Nephron (organoid): ENCODE results near the gene HDAC4.
A peak's percentile ranks its signal among the peaks of the same experiment; 100 is the strongest.

Experiments
- H3K27ac Mint-ChIP-seq, 3 experiments: 2 replicates each; pipeline ENCODE4 v1.8.0; 2020; ENCODE audit warnings: mixed read lengths in 3 of 3, mild to moderate bottlenecking in 2 of 3, moderate library complexity in 1 of 3
- H3K27me3 Mint-ChIP-seq: 2 replicates; pipeline ENCODE4 v1.8.0; 2021; ENCODE audit warnings: low read depth, mild to moderate bottlenecking, moderate library complexity, mixed read lengths
- H3K36me3 Mint-ChIP-seq: 2 replicates; pipeline ENCODE4 v1.8.0; 2020; ENCODE audit warnings: low read depth, mixed read lengths
- H3K4me1 Mint-ChIP-seq: 2 replicates; pipeline ENCODE4 v1.8.0; 2020; ENCODE audit warnings: mixed read lengths
- H3K4me3 Mint-ChIP-seq, 3 experiments: 2 replicates each; pipeline ENCODE4 v1.8.0; 2020; ENCODE audit warnings: mild to moderate bottlenecking in 3 of 3, mixed read lengths in 3 of 3, moderate library complexity in 2 of 3
- H3K9me3 Mint-ChIP-seq: 2 replicates; pipeline ENCODE4 v1.8.0; 2020; ENCODE audit warnings: mixed read lengths
- CTCF ChIP-seq, 3 experiments: fragments of 200-600 bp; sonication (generic); IDR thresholded peaks; one replicate each; pipeline ENCODE4 v1.5.0; 2021; ENCODE audit warnings: antibody characterized with exemption in 3 of 3; ENCODE audit not compliant: unreplicated experiment in 3 of 3

Gene HDAC4

DNA sequence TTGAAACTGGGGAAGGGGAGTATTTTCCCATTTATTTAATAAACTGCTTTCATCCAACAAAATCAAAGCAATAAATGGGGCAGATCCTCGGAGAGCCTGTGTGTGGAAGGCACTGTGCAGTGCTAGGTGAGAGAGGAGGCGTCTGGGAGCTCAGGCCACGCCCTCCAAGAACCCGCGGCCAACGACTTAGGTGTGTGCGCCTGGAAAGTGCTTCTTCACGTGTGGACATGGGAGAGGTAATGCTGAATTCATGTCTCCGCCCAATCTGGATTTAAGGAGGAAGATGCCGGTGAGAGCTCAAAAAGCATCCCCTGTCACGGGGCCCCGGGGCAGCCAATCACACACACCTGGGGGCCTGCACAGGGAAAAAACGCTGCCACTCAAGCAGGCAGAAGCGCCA, 77.4 kb downstream of the HDAC4 start:
- H3K27me3 Mint-ChIP-seq: no peaks in the 10 kb centered on the region
- peak overlapping the region in 2 of 3 experiments; percentile 19 to 38 for H3K27ac Mint-ChIP-seq
- H3K9me3 Mint-ChIP-seq: no peaks in the 10 kb centered on the region
- no peak for TF ChIP-seq CTCF (IDR thresholded peaks at IDR 0.05; ENCODE audit: unreplicated experiment in 3 of 3)
- H3K4me1 Mint-ChIP-seq: peaks cover 70% of the 10 kb centered on the region
- peaks cover 16% of the 10 kb centered on the region for H3K36me3 Mint-ChIP-seq
- H3K4me3 Mint-ChIP-seq: no peak overlapping the region

- no peak for TF ChIP-seq CTCF (IDR thresholded peaks at IDR 0.05; ENCODE audit: unreplicated experiment in 3 of 3)
- peak overlapping the region in 1 of 3 experiments; percentile 19 for H3K27ac Mint-ChIP-seq
- no peaks in the 10 kb centered on the region for H3K9me3 Mint-ChIP-seq
- H3K36me3 Mint-ChIP-seq: peaks cover 20% of the 10 kb centered on the region
- H3K27me3 Mint-ChIP-seq: no peaks in the 10 kb centered on the region
- no peak overlapping the region for H3K4me3 Mint-ChIP-seq
- H3K4me1 Mint-ChIP-seq: peaks cover 69% of the 10 kb centered on the region
Measured at GRCh38 chr2:239322416-239323086, 78.3 kb downstream of the HDAC4 start.

DNA sequence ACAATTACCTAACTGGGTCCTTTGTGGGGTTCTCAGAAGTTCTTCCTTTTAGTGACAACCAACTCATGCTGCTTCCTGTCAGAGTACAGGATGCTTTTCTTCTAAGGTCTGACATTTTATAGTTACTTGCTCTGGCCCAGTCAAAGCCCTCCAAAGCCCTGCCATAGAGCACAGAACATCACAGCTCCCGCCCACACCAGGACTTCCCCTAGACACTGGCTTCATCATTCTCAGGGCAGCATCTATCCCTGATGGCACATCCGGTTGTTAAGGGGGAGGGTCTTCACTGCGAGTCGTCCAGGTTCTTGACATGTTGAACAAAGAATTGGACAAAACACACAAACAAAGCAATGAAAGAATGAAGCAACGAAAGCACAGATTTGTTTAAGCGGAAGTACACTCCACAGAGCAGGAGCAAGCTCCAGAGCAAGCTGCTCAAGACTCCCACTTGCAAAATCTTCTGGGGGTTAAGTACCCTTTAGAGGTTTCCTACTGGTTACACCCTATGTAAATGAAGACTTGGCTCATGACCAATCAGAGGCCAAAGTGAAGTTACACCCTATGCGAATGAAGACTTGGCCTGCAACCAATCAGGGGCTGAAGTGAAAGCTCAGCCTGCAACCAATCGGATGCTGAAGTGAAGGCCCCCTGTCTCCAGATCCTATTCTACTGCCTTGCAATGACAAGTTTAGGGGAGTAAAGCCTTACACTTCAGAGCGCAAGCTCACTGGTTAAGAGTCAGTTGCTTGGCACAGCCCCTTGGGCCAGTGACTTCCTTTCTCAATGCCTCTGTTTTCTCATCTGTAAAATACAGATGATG, 79.0 kb downstream of the HDAC4 start:
- Mint-ChIP-seq H3K27me3 (no peaks in the 10 kb centered on the region), H3K4me3 (no peak overlapping the region), H3K27ac (peak overlapping the region in 1 of 3 experiments; percentile 79), H3K4me1 (peaks cover 70% of the 10 kb centered on the region), H3K9me3 (no peaks in the 10 kb centered on the region), H3K36me3 (peaks cover 25% of the 10 kb centered on the region)
- TF ChIP-seq CTCF (IDR thresholded peaks at IDR 0.05; ENCODE audit: unreplicated experiment in 3 of 3): no peak

DNA sequence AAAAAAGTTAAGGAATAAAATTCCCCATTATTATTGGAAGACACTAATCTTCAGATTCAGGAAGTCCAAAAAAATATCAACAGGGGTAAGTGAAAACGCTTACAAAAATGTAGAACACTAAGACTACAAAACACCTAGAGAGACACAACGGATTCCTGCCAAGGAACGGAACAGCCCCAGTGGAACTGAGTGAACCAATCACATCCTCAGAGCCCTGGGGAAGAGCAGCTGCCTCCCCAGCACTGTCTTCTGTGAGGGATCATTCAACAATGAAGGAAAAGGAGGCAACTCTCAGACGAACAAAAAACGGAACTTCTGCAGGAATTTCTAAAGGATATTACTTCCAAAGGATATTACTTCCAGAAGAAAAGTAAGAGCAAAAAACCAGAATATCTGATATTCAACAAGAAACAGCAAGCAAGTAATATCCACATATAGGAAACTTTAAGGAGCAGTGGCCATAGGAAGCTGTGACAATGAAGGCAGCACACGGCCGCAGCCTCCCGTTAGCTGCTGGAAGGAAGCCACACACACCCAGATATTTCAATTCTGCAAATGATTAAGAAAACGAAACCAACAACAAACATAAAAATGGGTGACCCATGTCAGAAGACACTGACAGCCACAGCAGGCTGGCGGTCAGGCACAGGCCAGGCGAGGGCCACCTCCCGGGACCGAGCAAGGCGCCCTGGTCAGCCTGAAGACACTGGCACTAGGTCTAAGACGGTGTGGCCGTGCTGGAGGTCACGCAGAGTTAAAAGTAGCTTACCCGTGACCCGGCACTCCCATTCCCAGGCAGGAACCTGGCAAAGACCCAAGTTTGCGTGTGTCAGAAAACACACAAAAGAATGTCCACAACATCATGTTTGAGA, 81.8 kb downstream of the HDAC4 start:
- no peak for TF ChIP-seq CTCF (IDR thresholded peaks at IDR 0.05; ENCODE audit: unreplicated experiment in 3 of 3)
- H3K4me3 Mint-ChIP-seq: peak overlapping the region; percentile 69 to 77 (median 76)
- no peaks in the 10 kb centered on the region for H3K27me3 Mint-ChIP-seq
- peaks cover 36% of the 10 kb centered on the region for H3K36me3 Mint-ChIP-seq
- peaks cover 10% of the 10 kb centered on the region for H3K9me3 Mint-ChIP-seq
- peak overlapping the region; percentile 95 to 96 (median 96) for H3K27ac Mint-ChIP-seq
- peaks cover 69% of the 10 kb centered on the region for H3K4me1 Mint-ChIP-seq

GRCh38 chr2:239318151-239318611, 82.6 kb downstream of the HDAC4 start:
- peaks cover 16% of the 10 kb centered on the region for H3K9me3 Mint-ChIP-seq
- TF ChIP-seq CTCF (IDR thresholded peaks at IDR 0.05; ENCODE audit: unreplicated experiment in 3 of 3): no peak
- no peaks in the 10 kb centered on the region for H3K27me3 Mint-ChIP-seq
- H3K4me1 Mint-ChIP-seq: peaks cover 70% of the 10 kb centered on the region
- H3K4me3 Mint-ChIP-seq: peak overlapping the region in 1 of 3 experiments; percentile 9
- H3K27ac Mint-ChIP-seq: peak overlapping the region; percentile 95 to 96 (median 96)
- peaks cover 41% of the 10 kb centered on the region for H3K36me3 Mint-ChIP-seq
